OCI-LY7 (cell line): ENCODE results near the gene MTHFR. TPM values are rescaled to one million over a fixed set of nuclear protein-coding genes. Genes with fewer than 3 reads are reported as not detected.

ENCODE experiments used
- BruUV-seq: library from RNA; stranded (reverse); fragments of 400-500 nt; replicated peaks from 2 replicates; lab custom pipeline; 2021; lab: Mats Ljungman, UMichigan
- CTCF ChIA-PET: fragments of 300-600 bp; sonication (Branson Sonifier 250); formaldehyde crosslinking; loops from one replicate; lab custom pipeline; 2022; ENCODE audit warnings: antibody characterized with exemption; ENCODE audit not compliant: unreplicated experiment; lab: Charles Lee
- POLR2A ChIA-PET: fragments of 300-600 bp; sonication (Branson Sonifier 250); formaldehyde crosslinking; loops from one replicate; lab custom pipeline; 2022; ENCODE audit warnings: antibody characterized with exemption; lab: Charles Lee
- DNase-seq: peaks from one replicate; pipeline ENCODE4 v3.0.0-alpha.2; 2015; ENCODE audit warnings: low spot score
- H2AFZ ChIP-seq: fragments of 200-600 bp; sonication (generic), shearing (Covaris generic); 2 replicates; pipeline ENCODE4 v1.6.1; 2014; ENCODE audit warnings: mild to moderate bottlenecking, antibody characterized with exemption, low read length, moderate library complexity
- H3K27ac ChIP-seq: fragments of 200-600 bp; sonication (generic); 2 replicates; pipeline ENCODE4 v1.5.1; 2014; ENCODE audit warnings: mixed run types, low read depth, mild to moderate bottlenecking, moderate library complexity, low read length, inconsistent platforms; ENCODE audit not compliant: poor library complexity, severe bottlenecking
- H3K36me3 ChIP-seq: fragments of 200-600 bp; sonication (generic); 2 replicates; pipeline ENCODE4 v1.6.1; 2014; ENCODE audit warnings: mild to moderate bottlenecking, antibody characterized with exemption, low read length, moderate library complexity, mixed read lengths; ENCODE audit not compliant: insufficient read depth
- H3K4me1 ChIP-seq: fragments of 200-600 bp; sonication (generic); 2 replicates; pipeline ENCODE4 v1.5.1; 2014; ENCODE audit warnings: mild to moderate bottlenecking, low read length; ENCODE audit not compliant: insufficient read depth, poor library complexity, severe bottlenecking
- H3K4me2 ChIP-seq: fragments of 200-600 bp; sonication (generic); 2 replicates; pipeline ENCODE4 v1.6.1; 2014; ENCODE audit warnings: mild to moderate bottlenecking, low read length
- H3K4me3 ChIP-seq: fragments of 200-600 bp; sonication (generic); 2 replicates; pipeline ENCODE4 v1.5.1; 2014; ENCODE audit warnings: mild to moderate bottlenecking, low read depth, low read length; ENCODE audit not compliant: poor library complexity, severe bottlenecking
- H3K79me2 ChIP-seq: fragments of 200-600 bp; sonication (generic); 2 replicates; pipeline ENCODE4 v1.6.1; 2016; ENCODE audit warnings: low read depth, mild to moderate bottlenecking, low read length, moderate library complexity, mixed read lengths; ENCODE audit not compliant: insufficient read depth
- H3K9me2 ChIP-seq: fragments of 200-600 bp; sonication (generic); 2 replicates; pipeline ENCODE4 v1.6.1; 2016; ENCODE audit warnings: mild to moderate bottlenecking, low read length, mixed read lengths; ENCODE audit not compliant: insufficient read depth
- H3K9me3 ChIP-seq: fragments of 200-600 bp; sonication (generic); 2 replicates; pipeline ENCODE4 v1.6.1; 2014; ENCODE audit warnings: mild to moderate bottlenecking, mixed run types, low read length, mixed read lengths
- H4K20me1 ChIP-seq: fragments of 200-600 bp; sonication (generic); 2 replicates; pipeline ENCODE4 v1.6.1; 2014; ENCODE audit warnings: mild to moderate bottlenecking, antibody characterized with exemption, low read length, moderate library complexity, mixed read lengths; ENCODE audit not compliant: insufficient read depth
- CTCF ChIP-seq: fragments of 200-600 bp; sonication (generic); conservative IDR thresholded peaks from 2 replicates; pipeline ENCODE4 v1.5.1; 2014; ENCODE audit warnings: mild to moderate bottlenecking, antibody characterized with exemption, low read length, moderate library complexity, mixed read lengths
- EZH2phosphoT487 ChIP-seq: fragments of 200-600 bp; sonication (generic); IDR thresholded peaks from 2 replicates; pipeline ENCODE4 v1.6.1; 2018; ENCODE audit warnings: low read depth, borderline replicate concordance, mild to moderate bottlenecking, mixed run types, antibody characterized with exemption, low read length, moderate library complexity, mixed read lengths
- intact Hi-C: fragments of 100-400 bp; cut with micrococcal nuclease; formaldehyde crosslinking; loops from one replicate; pipeline ENCODE4 v1.10.0; 2022; ENCODE audit not compliant: unreplicated experiment
- total RNA-seq, 2 experiments: library from RNA; depleted of rRNA in 1 of 2; stranded (reverse); fragments of >200 nt in 1 of 2; shearing (Covaris generic) in 1 of 2; gene quantifications; 2 replicates each; pipeline ENCODE4 v1.2.3, GENCODE V29; 2014 to 2022

Gene MTHFR
- total RNA-seq, 2 experiments from 2014 or later, result 31.6 to 54.6 TPM

GRCh38 chr1:11757047-11757446 lies 48.7 kb downstream of the MTHFR start:
- H3K4me2 ChIP-seq, result no peak overlapping the region
- H3K9me3 ChIP-seq, result 0 out of 2 replicates have a peak, but pooled peaks cover 5% of the 10 kb centered on the region
- no peaks in the 10 kb centered on the region for H3K9me2 ChIP-seq
- H2AFZ ChIP-seq, result no peak overlapping the region
- H3K36me3 ChIP-seq, result no peaks in the 10 kb centered on the region
- TF ChIP-seq EZH2phosphoT487, result no peak
- TF ChIP-seq CTCF, result no peak
- ChIA-PET CTCF (no interaction called here), POLR2A (no interaction called here)
- no peak for DNase-seq
- H3K79me2 ChIP-seq, result no peaks in the 10 kb centered on the region
- intact Hi-C loops, result no loop called here
- BruUV-seq, result no TSS peak
- no peaks in the 10 kb centered on the region for H4K20me1 ChIP-seq
- H3K27ac ChIP-seq, result no peak overlapping the region
- no peak overlapping the region for H3K4me3 ChIP-seq
- H3K4me1 ChIP-seq, result peaks cover 2% of the 10 kb centered on the region

- POLR2A ChIA-PET, result interaction anchor here (1.0 kb wide), 1 partner anchor 16 kb away, joined by 4 read pairs; no protein-coding TSS in a partner anchor
- no peak overlapping the region for H3K27ac ChIP-seq
- CTCF ChIA-PET, result interaction anchor here (0.6 kb wide), 1 partner anchor 216 kb away, joined by 3 read pairs; no protein-coding TSS in a partner anchor
Measured at GRCh38 chr1:11753555-11754208, 52.1 kb downstream of the MTHFR start.

More at GRCh38 chr1:11753555-11754208, 52.1 kb downstream of the MTHFR start:
- H2AFZ ChIP-seq, result no peak overlapping the region
- 0 out of 2 replicates have a peak, but pooled peaks cover 5% of the 10 kb centered on the region for H3K9me3 ChIP-seq
- H3K4me2 ChIP-seq, result no peak overlapping the region
- intact Hi-C loops, result no loop called here
- H3K4me3 ChIP-seq, result no peak overlapping the region
- BruUV-seq, result no TSS peak
- no peaks in the 10 kb centered on the region for H3K9me2 ChIP-seq
- no peak for DNase-seq
- no peaks in the 10 kb centered on the region for H3K79me2 ChIP-seq
- H3K36me3 ChIP-seq, result peaks cover 10% of the 10 kb centered on the region; the same call in 1 of the 2 replicates
- H4K20me1 ChIP-seq, result no peaks in the 10 kb centered on the region
- TF ChIP-seq EZH2phosphoT487, result no peak
- TF ChIP-seq CTCF, result no peak
- no peaks in the 10 kb centered on the region for H3K4me1 ChIP-seq
